Glutamatergic neuron (in vitro differentiated cells): ENCODE data around the gene SUGT1. TPM values are rescaled to one million over a fixed set of nuclear protein-coding genes. Genes with fewer than 3 reads are reported as not detected.

Source experiments
- DNase-seq: peaks from one replicate; pipeline ENCODE4 v3.0.0; 2022
- H3K27ac Mint-ChIP-seq: one replicate; pipeline ENCODE4 v1.8.0; 2020; ENCODE audit warnings: mild to moderate bottlenecking, mixed read lengths, inconsistent platforms; ENCODE audit not compliant: unreplicated experiment
- H3K27me3 Mint-ChIP-seq: one replicate; pipeline ENCODE4 v1.8.0; 2020; ENCODE audit warnings: mild to moderate bottlenecking, moderate library complexity, mixed read lengths, inconsistent platforms; ENCODE audit not compliant: unreplicated experiment
- H3K36me3 Mint-ChIP-seq: one replicate; pipeline ENCODE4 v1.8.0; 2020; ENCODE audit warnings: mild to moderate bottlenecking, mixed read lengths, inconsistent platforms; ENCODE audit not compliant: unreplicated experiment
- H3K4me1 Mint-ChIP-seq: one replicate; pipeline ENCODE4 v1.8.0; 2020; ENCODE audit warnings: mild to moderate bottlenecking, low read depth, mixed read lengths, inconsistent platforms; ENCODE audit not compliant: unreplicated experiment
- H3K4me3 Mint-ChIP-seq: one replicate; pipeline ENCODE4 v1.8.0; 2020; ENCODE audit warnings: mild to moderate bottlenecking, mixed read lengths, inconsistent platforms; ENCODE audit not compliant: unreplicated experiment
- H3K9me3 Mint-ChIP-seq: one replicate; pipeline ENCODE4 v1.8.0; 2020; ENCODE audit warnings: mild to moderate bottlenecking, moderate library complexity, mixed read lengths, inconsistent platforms; ENCODE audit not compliant: unreplicated experiment
- CTCF ChIP-seq: fragments of 200-600 bp; sonication (generic); IDR thresholded peaks from one replicate; pipeline ENCODE4 v1.5.0; 2021; ENCODE audit not compliant: partially characterized antibody, unreplicated experiment
- total RNA-seq: library from RNA; stranded (reverse); fragmentation: NEBNext Ultra II Directional; extraction: Animal tissue kit (Norgen Biotek cat#: 25700); gene quantifications from one replicate; pipeline ENCODE4 v1.2.1, GENCODE V29; 2021; ENCODE audit not compliant: unreplicated experiment

Gene SUGT1
- total RNA-seq, 1 donor from 2014 or later, result 57.9 TPM

- H3K36me3 Mint-ChIP-seq, result peaks cover 5% of the 10 kb centered on the region
- no peak overlapping the region for H3K4me3 Mint-ChIP-seq
- peaks cover 6% of the 10 kb centered on the region for H3K9me3 Mint-ChIP-seq
- DNase-seq, result no peak
- H3K27ac Mint-ChIP-seq, result no peak overlapping the region
- peaks cover 10% of the 10 kb centered on the region for H3K27me3 Mint-ChIP-seq
- TF ChIP-seq CTCF, result no peak
- no peaks in the 10 kb centered on the region for H3K4me1 Mint-ChIP-seq
Observed at GRCh38 chr13:52743988-52744387, 91.4 kb downstream of the SUGT1 start.

- H3K27me3 Mint-ChIP-seq, result peaks cover 7% of the 10 kb centered on the region
- H3K4me1 Mint-ChIP-seq, result no peaks in the 10 kb centered on the region
- DNase-seq, result no peak
- H3K9me3 Mint-ChIP-seq, result peaks cover 6% of the 10 kb centered on the region
- peaks cover 5% of the 10 kb centered on the region for H3K36me3 Mint-ChIP-seq
- H3K27ac Mint-ChIP-seq, result no peak overlapping the region
- H3K4me3 Mint-ChIP-seq, result no peak overlapping the region
- no peak for TF ChIP-seq CTCF
Observed at GRCh38 chr13:52744842-52745375, 92.3 kb downstream of the SUGT1 start.

- Mint-ChIP-seq H3K4me1 (no peaks in the 10 kb centered on the region), H3K27me3 (peaks cover 2% of the 10 kb centered on the region), H3K4me3 (no peak overlapping the region), H3K36me3 (peaks cover 5% of the 10 kb centered on the region), H3K27ac (no peak overlapping the region), H3K9me3 (peaks cover 6% of the 10 kb centered on the region)
- no peak for TF ChIP-seq CTCF
- no peak for DNase-seq
Observed at GRCh38 chr13:52746141-52746540, 93.5 kb downstream of the SUGT1 start.

GRCh38 chr13:52749419-52749818, 96.8 kb downstream of the SUGT1 start:
- no peak for TF ChIP-seq CTCF
- Mint-ChIP-seq H3K4me3 (no peak overlapping the region), H3K27me3 (peaks cover 2% of the 10 kb centered on the region), H3K36me3 (no peaks in the 10 kb centered on the region), H3K4me1 (no peaks in the 10 kb centered on the region), H3K9me3 (peaks cover 2% of the 10 kb centered on the region), H3K27ac (no peak overlapping the region)
- DNase-seq, result no peak

Other genes with a start within 250 kb of the SUGT1 start
- 0.27 TPM for gene THSD1, start 246.7 kb upstream of the SUGT1 start, total RNA-seq
- 29.2 TPM for gene VPS36, start 202.2 kb upstream of the SUGT1 start, total RNA-seq
- 27.3 TPM for gene CKAP2, start 197.4 kb upstream of the SUGT1 start, total RNA-seq
- gene HNRNPA1L2, start 10.4 kb upstream of the SUGT1 start, total RNA-seq, result 15.2 TPM
- gene CNMD, start 87.0 kb downstream of the SUGT1 start, total RNA-seq, result 0.98 TPM
- 89.0 TPM for gene PCDH8, start 195.8 kb downstream of the SUGT1 start, total RNA-seq